Tibial artery (tissue), 4 donors: ENCODE results near the gene NWD2.
A peak's percentile ranks its signal among the peaks of the same experiment; 100 is the strongest.

ENCODE experiments used
- DNase-seq, 2 donors: peaks; one replicate each; pipeline ENCODE4 v3.0.0-alpha.2; 2019
- H3K27ac ChIP-seq, 2 donors: fragments of 200-600 bp; sonication (generic) in 1 of 2; 1 replicate in 1 of 2; 2 replicates in 1 of 2; pipeline ENCODE4 v1.5.1; 2018 to 2019; ENCODE audit warnings: mild to moderate bottlenecking in 1 of 2
- H3K27me3 ChIP-seq, 2 donors: fragments of 200-600 bp; sonication (generic) in 1 of 2; one replicate each; pipeline versions ENCODE4 v1.5.1 to v1.6.0; 2016 to 2019
- H3K36me3 ChIP-seq, 3 donors: fragments of 200-600 bp; sonication (generic) in 2 of 3; one replicate each; pipeline ENCODE4 v1.5.1; 2016 to 2019; ENCODE audit warnings: mild to moderate bottlenecking in 2 of 3
- H3K4me1 ChIP-seq, 4 donors: fragments of 200-600 bp; sonication (generic) in 2 of 4; 1 replicate in 3 of 4; 2 replicates in 1 of 4; pipeline ENCODE4 v1.5.1; 2016 to 2019
- H3K4me3 ChIP-seq, 2 donors: fragments of 200-600 bp; sonication (generic) in 1 of 2; 1 replicate in 1 of 2; 2 replicates in 1 of 2; pipeline ENCODE4 v1.5.1; 2018 to 2019; ENCODE audit warnings: mild to moderate bottlenecking in 2 of 2
- H3K9me3 ChIP-seq, 3 donors: fragments of 200-600 bp; sonication (generic) in 1 of 3; one replicate each; pipeline ENCODE4 v1.5.1; 2016 to 2019
- CTCF ChIP-seq, 2 experiments: fragments of 200-600 bp in 1 of 2; fragments of 450-650 bp in 1 of 2; IDR thresholded peaks; one replicate each; pipeline ENCODE4 v1.5.1; 2017 to 2019; ENCODE audit warnings: antibody characterized with exemption in 2 of 2, mild to moderate bottlenecking in 1 of 2, moderate library complexity in 1 of 2
- intact Hi-C: fragments of 100-400 bp; cut with DNase I; formaldehyde crosslinking; loops from one replicate; pipeline ENCODE4 v1.15.0; 2023; ENCODE audit warnings: low total_unique reads

NWD2 gene

DNA sequence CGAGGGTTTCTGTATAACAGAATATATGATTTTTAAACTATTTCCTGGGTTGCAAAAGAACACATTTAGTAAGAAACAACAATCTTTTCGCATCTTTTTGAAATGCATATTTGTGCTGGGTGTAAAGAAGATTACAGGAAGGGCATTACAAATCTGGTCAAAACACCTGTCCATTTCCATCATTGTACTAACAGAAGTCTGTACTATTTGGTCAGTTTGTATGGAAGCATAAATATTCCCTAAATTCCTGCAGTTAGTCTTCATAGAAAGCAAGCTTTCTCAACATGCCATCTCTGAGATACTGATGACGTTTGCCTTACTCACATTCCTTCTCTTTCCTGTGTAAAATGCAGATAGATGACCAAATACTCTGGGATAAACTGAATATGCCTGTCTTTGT lies 203.3 kb downstream of the NWD2 start:
- no peak overlapping the region for H3K4me3 ChIP-seq
- TF ChIP-seq CTCF (IDR thresholded peaks at IDR 0.05): no peak
- no peaks in the 10 kb centered on the region for H3K9me3 ChIP-seq
- H3K36me3 ChIP-seq: no peaks in the 10 kb centered on the region
- intact Hi-C loops: no loop called here
- H3K4me1 ChIP-seq: peaks cover 0 to 1% (median under 1%) of the 10 kb centered on the region in 4 donors
- peaks cover 0 to 24% of the 10 kb centered on the region in 2 donors for H3K27me3 ChIP-seq
- DNase-seq: no peak
- H3K27ac ChIP-seq: no peak overlapping the region

GRCh38 chr4:37450309-37450708 lies 205.8 kb downstream of the NWD2 start:
- H3K36me3 ChIP-seq: no peaks in the 10 kb centered on the region
- DNase-seq: no peak
- no peak overlapping the region for H3K4me3 ChIP-seq
- intact Hi-C loops: no loop called here
- peaks cover 0 to 46% of the 10 kb centered on the region in 2 donors for H3K27me3 ChIP-seq
- no peaks in the 10 kb centered on the region for H3K9me3 ChIP-seq
- H3K4me1 ChIP-seq: peaks cover 0 to 15% (median 11%) of the 10 kb centered on the region in 4 donors
- TF ChIP-seq CTCF (IDR thresholded peaks at IDR 0.05): no peak
- H3K27ac ChIP-seq: no peak overlapping the region

- TF ChIP-seq CTCF (IDR thresholded peaks at IDR 0.05): no peak
- no peaks in the 10 kb centered on the region for H3K36me3 ChIP-seq
- H3K27ac ChIP-seq: no peak overlapping the region
- peaks cover 0 to 15% (median 11%) of the 10 kb centered on the region in 4 donors for H3K4me1 ChIP-seq
- H3K27me3 ChIP-seq: peaks cover 0 to 52% of the 10 kb centered on the region in 2 donors
- H3K9me3 ChIP-seq: no peaks in the 10 kb centered on the region
- no peak overlapping the region for H3K4me3 ChIP-seq
- no peak for DNase-seq
- intact Hi-C loops: no loop called here
Observed at GRCh38 chr4:37450911-37451310, 206.4 kb downstream of the NWD2 start.

GRCh38 chr4:37451656-37452055 lies 207.1 kb downstream of the NWD2 start:
- intact Hi-C loops: no loop called here
- no peak overlapping the region for H3K27ac ChIP-seq
- TF ChIP-seq CTCF (IDR thresholded peaks at IDR 0.05): no peak
- H3K27me3 ChIP-seq: peaks cover 0 to 54% of the 10 kb centered on the region in 2 donors
- H3K9me3 ChIP-seq: no peaks in the 10 kb centered on the region
- no peak overlapping the region for H3K4me3 ChIP-seq
- H3K4me1 ChIP-seq: peaks cover 0 to 15% (median 11%) of the 10 kb centered on the region in 4 donors
- H3K36me3 ChIP-seq: no peaks in the 10 kb centered on the region
- DNase-seq: no peak

DNA sequence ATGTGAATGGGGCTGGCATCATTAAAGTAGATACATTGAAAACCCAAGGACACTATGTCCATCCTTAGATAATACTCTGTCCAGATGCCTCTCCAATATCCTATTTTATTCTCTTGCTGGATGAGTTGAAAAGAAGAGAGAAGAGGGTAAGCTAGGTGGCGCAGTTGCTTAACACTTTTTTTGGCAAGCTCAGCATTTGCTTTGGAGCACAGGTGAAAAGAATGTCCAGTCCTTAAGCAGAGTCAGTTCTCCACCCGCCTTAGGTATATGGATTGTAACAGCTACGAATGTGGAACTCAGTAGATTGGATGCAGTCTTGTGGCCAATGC lies 208.4 kb downstream of the NWD2 start:
- Histone ChIP-seq H3K27me3 (peaks cover 0 to 50% of the 10 kb centered on the region in 2 donors), H3K4me1 (peaks cover 0 to 15% (median 11%) of the 10 kb centered on the region in 4 donors), H3K27ac (no peak overlapping the region), H3K36me3 (no peaks in the 10 kb centered on the region), H3K4me3 (peak overlapping the region; percentile 39 to 53), H3K9me3 (no peaks in the 10 kb centered on the region)
- DNase-seq: no peak
- TF ChIP-seq CTCF (IDR thresholded peaks at IDR 0.05): no peak
- intact Hi-C loops: no loop called here
